Measurements from ENCODE around the gene FAM200B.

DNA sequence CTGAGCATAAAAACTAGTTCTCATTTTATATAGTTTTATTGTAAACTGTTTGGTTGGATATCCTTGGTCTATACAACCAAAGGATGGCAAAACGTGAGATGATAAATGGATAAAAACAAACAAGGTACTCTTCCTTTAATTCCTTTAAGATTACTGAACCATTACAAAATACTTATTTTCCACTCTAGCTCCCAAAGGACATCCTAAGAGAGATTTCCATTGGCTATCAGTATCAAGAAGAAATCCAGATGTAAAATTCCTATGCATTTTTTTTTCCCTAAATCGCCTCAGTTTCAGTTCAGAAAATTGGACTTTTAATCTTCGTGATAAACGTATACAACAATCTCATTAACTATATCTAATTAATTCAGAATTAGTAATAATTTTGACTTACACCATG is 28.8 kb upstream of the FAM200B start:
- no peak for TF ChIP-seq POLR2AphosphoS2 (conservative IDR thresholded peaks at IDR 0.05; ENCODE audit: low read length)
- TF ChIP-seq HOXA7 (CRISPR knock-in tag; IDR thresholded peaks at IDR 0.05): no peak
- TF ChIP-seq, protein P1, sequence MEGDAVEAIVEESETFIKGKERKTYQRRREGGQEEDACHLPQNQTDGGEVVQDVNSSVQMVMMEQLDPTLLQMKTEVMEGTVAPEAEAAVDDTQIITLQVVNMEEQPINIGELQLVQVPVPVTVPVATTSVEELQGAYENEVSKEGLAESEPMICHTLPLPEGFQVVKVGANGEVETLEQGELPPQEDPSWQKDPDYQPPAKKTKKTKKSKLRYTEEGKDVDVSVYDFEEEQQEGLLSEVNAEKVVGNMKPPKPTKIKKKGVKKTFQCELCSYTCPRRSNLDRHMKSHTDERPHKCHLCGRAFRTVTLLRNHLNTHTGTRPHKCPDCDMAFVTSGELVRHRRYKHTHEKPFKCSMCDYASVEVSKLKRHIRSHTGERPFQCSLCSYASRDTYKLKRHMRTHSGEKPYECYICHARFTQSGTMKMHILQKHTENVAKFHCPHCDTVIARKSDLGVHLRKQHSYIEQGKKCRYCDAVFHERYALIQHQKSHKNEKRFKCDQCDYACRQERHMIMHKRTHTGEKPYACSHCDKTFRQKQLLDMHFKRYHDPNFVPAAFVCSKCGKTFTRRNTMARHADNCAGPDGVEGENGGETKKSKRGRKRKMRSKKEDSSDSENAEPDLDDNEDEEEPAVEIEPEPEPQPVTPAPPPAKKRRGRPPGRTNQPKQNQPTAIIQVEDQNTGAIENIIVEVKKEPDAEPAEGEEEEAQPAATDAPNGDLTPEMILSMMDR (IDR thresholded peaks at IDR 0.05): no peak
- no peak for TF ChIP-seq HDAC2 (IDR thresholded peaks at IDR 0.05)
- no peak for TF ChIP-seq RFX5 (IDR thresholded peaks at IDR 0.05)
- no peak for TF ChIP-seq MAZ (IDR thresholded peaks at IDR 0.05; ENCODE audit: borderline replicate concordance, low read depth, low read length)
- no peak for TF ChIP-seq SMC3 (IDR thresholded peaks at IDR 0.05)
- TF ChIP-seq EHF (CRISPR knock-in tag; IDR thresholded peaks at IDR 0.05): no peak
- no peak for TF ChIP-seq POLR2A (IDR thresholded peaks at IDR 0.05; ENCODE audit: low read length)
